Pancreas (tissue), 10 donors: ENCODE measurements around the gene DNMT3A. TPM values are rescaled to one million over a fixed set of nuclear protein-coding genes. Genes with fewer than 3 reads are reported as not detected.

Experiments used
- ATAC-seq, 4 donors: fragments of 200-7000 bp; cut with Tn5 transposase; one replicate each; pipeline versions ENCODE4 v1.8.0 to v1.9.1; 2020; ENCODE audit warnings: mild to moderate bottlenecking in 4 of 4, moderate library complexity in 4 of 4
- DNase-seq, 6 donors: peaks; one replicate each; pipeline ENCODE4 v3.0.0-alpha.2; 2020
- FAIRE-seq: peaks from 2 replicates; lab custom pipeline; 2012; peaks lifted over from hg19 to GRCh38; lab: Jason Lieb, UNC
- H3K27ac ChIP-seq, 4 donors: fragments of 200-600 bp; sonication (generic); 1 replicate in 3 of 4; 2 replicates in 1 of 4; pipeline versions ENCODE4 v1.5.0 to v1.8.0; 2020
- H3K27me3 ChIP-seq, 4 donors: fragments of 200-600 bp; one replicate each; pipeline ENCODE4 v1.8.0; 2021
- H3K36me3 ChIP-seq, 3 donors: fragments of 200-600 bp; sonication (generic) in 1 of 3; one replicate each; pipeline versions ENCODE4 v1.5.0 to v1.8.0; 2020 to 2021
- H3K4me1 ChIP-seq, 3 donors: fragments of 200-600 bp; one replicate each; pipeline ENCODE4 v1.8.0; 2021
- H3K4me3 ChIP-seq, 4 donors: fragments of 200-600 bp; sonication (generic) in 2 of 4; one replicate each; pipeline versions ENCODE4 v1.5.0 to v1.8.0; 2020 to 2021
- H3K9me3 ChIP-seq, 4 donors: fragments of 200-600 bp; one replicate each; pipeline ENCODE4 v1.8.0; 2021
- CTCF ChIP-seq, 4 donors: fragments of 200-600 bp; sonication (generic) in 3 of 4; IDR thresholded peaks; one replicate each; pipeline versions ENCODE4 v1.5.0 to v1.8.0; 2021; ENCODE audit warnings: antibody characterized with exemption in 4 of 4
- WGBS, 2 donors: extraction: QIAGEN DNeasy Blood & Tissue Kit; methylation state at CpG; one replicate each; pipeline ENCODE4 v1.1.7; 2013; 5-methylcytosine and 5-hydroxymethylcytosine counted together
- intact Hi-C, 3 donors: fragments of 100-400 bp; cut with DNase I; formaldehyde crosslinking; loops; one replicate each; pipeline versions ENCODE4 v1.11.1 to v1.14.2; 2022
- polyA plus RNA-seq, 2 donors: library from polyadenylated mRNA; stranded (reverse); fragments of 200-250 nt; gene quantifications; one replicate each; pipeline ENCODE4 v1.2.3, GENCODE V29; 2013
- total RNA-seq, 6 donors: library from RNA; stranded (reverse); fragmentation: NEBNext Ultra II Directional in 4 of 6; extraction: Animal tissue kit (Norgen Biotek cat#: 25700) in 4 of 6; gene quantifications; one replicate each; pipeline versions ENCODE4 v1.2.1 to v1.2.4, GENCODE V29; 2021 to 2023
- donor health status: healthy with polysubstance abuse.
- donor health status: DM: no; HTN: no; CAD: no; lungs with moderate emphysema.
- donor health status: DM: no; HTN: no; CAD: no.
- donor health status: control.
- donor health status: control.
- donor health status: Bipolar disorder and iron deficiency.
- donor health status: DM: yes; HTN: yes; CAD: no.
- donor health status: DM: no; HTN: no; CAD: no.
- donor health status: DM: no; HTN: no; CAD: no.
- donor health status: DM: yes; HTN: yes; CAD: no.

Gene DNMT3A
- total and polyA plus RNA-seq, 8 donors = 10.3 to 30.9 (median 17.5) TPM

DNA sequence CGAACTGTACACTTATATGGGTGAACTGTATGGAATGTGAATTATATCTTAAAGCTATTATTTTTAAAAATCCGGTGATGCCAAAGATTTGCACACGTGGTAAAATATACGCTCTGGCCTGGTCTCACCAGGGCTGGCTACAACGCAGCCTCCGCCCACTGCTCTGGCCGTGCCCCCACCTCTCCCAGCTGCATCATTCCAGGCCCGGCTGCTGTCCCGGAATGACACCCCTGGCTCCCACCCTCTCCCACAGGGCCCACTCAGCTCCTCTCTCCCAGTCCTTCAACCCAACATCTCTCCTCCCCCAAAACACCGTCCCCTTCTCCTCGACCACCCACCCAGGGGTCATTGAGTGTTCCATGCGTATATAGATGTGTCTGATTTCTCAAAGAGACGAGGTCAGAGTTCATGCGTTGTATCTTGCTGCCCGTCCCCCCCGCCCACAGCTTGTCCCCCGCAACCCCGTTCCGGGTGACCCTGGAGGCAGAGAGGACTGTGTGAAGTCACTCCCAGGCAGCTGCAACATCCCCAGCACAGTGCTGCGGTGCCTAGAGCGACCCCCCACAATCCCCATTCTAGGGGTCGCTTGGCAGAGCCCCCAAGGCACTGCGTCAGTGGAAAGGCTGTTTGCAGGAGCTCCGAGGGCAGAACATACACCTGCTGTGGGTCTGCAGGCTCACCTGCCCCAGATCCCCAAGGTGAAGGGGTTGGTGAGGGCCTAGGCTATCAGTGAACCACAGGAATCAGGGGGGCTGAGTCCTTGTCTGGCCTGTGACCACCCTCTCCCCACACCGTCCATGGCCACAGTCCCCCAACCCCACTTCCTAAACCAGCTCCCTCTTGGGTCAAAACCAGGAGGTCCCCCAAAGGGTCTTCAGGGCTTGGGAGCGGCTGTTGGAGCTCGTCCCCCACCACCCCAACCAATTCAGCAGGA, 13.3 kb downstream of the DNMT3A start:
- H3K4me1 ChIP-seq = no peaks in the 10 kb centered on the region
- H3K27me3 ChIP-seq = no peaks in the 10 kb centered on the region
- WGBS, 2 donors = 91 to 94% methylated on average over 27 of the region's 27 CpGs
- H3K9me3 ChIP-seq = no peaks in the 10 kb centered on the region
- TF ChIP-seq CTCF (IDR thresholded peaks at IDR 0.05) = no peak
- intact Hi-C loops = no loop called here
- FAIRE-seq = no peak
- no peak for ATAC-seq
- no peak for DNase-seq
- H3K27ac ChIP-seq = no peak overlapping the region
- no peaks in the 10 kb centered on the region for H3K36me3 ChIP-seq
- no peak overlapping the region for H3K4me3 ChIP-seq

DNA sequence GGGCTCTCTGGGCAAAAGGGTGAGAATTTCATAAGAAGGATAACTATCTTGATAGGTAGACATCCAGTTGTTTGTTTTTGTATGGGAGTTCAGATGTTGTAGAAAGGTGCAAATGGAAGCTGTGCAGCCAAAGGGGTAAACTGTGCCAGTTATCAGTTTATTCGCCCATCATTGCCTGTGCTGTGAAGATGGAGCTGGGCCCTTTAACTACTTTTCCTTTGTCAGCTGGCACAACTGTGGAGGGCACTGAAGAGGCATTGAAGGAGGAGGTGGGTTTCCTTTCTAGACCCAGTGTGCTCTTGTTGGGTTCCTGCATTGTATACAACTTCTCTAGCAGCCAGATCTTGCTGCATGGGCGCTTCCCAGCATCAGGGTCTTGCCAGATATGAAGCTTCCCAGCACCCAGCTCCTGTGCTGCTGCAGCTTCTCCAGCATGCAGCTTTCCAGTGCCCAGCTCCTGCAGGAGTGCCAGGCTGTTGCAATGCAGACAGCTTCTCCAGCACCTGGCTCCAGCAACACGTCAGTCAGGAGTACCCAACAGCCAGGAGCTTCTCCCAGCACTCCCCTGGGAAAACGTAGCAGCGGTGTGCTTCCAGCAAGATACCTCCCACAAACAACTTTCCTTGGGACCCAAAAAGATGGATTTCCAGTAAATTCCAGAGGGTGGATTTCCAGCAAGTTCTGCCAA, 15.3 kb downstream of the DNMT3A start:
- FAIRE-seq (no peak), DNase-seq (peak in 1 of 6 donors; percentile 17), ATAC-seq (no peak)
- H3K9me3 ChIP-seq = no peaks in the 10 kb centered on the region
- no peaks in the 10 kb centered on the region for H3K4me1 ChIP-seq
- H3K27me3 ChIP-seq = no peaks in the 10 kb centered on the region
- no peak for TF ChIP-seq CTCF (IDR thresholded peaks at IDR 0.05)
- H3K4me3 ChIP-seq = no peak overlapping the region
- 96 to 97% methylated on average over 5 of the region's 5 CpGs for WGBS, 2 donors
- no peak overlapping the region for H3K27ac ChIP-seq
- H3K36me3 ChIP-seq = no peaks in the 10 kb centered on the region
- intact Hi-C loops = no loop called here

GRCh38 chr2:25324905-25325592, 16.7 kb downstream of the DNMT3A start:
- Histone ChIP-seq H3K9me3 (no peaks in the 10 kb centered on the region), H3K4me1 (no peaks in the 10 kb centered on the region), H3K27me3 (no peaks in the 10 kb centered on the region), H3K27ac (no peak overlapping the region), H3K4me3 (no peak overlapping the region), H3K36me3 (no peaks in the 10 kb centered on the region)
- DNase-seq (peak in 3 of 6 donors; percentile 19 to 50 (median 38)), ATAC-seq (peak in 3 of 4 donors; percentile 31 to 61 (median 53)), FAIRE-seq (no peak)
- TF ChIP-seq CTCF (IDR thresholded peaks at IDR 0.05) = no peak
- intact Hi-C loops = no loop called here
- WGBS, 2 donors = 88 to 91% methylated on average over 16 of the region's 16 CpGs

- ATAC-seq = peak in 1 of 4 donors; percentile 15
- FAIRE-seq = no peak
- WGBS, 2 donors = 43 to 45% methylated on average over 4 of the region's 4 CpGs
- no peaks in the 10 kb centered on the region for H3K9me3 ChIP-seq
- no peak for TF ChIP-seq CTCF (IDR thresholded peaks at IDR 0.05)
- no peak for DNase-seq
- H3K27me3 ChIP-seq = no peaks in the 10 kb centered on the region
- no peak overlapping the region for H3K27ac ChIP-seq
- H3K4me1 ChIP-seq = no peaks in the 10 kb centered on the region
- no peak overlapping the region for H3K4me3 ChIP-seq
- intact Hi-C loops = no loop called here
- H3K36me3 ChIP-seq = no peaks in the 10 kb centered on the region
These were observed 17.5 kb downstream of the DNMT3A start for GRCh38 chr2:25324251-25324650.
